HEK293 (cell line): ENCODE data around the gene PDE4A.

ENCODE experiments used
- CTCF ChIA-PET: fragments of 350-600 bp; formaldehyde crosslinking; extraction: SDS; loops from one replicate; lab custom pipeline; 2021; ENCODE audit warnings: antibody characterized with exemption; lab: Yijun Ruan, JAX
- POLR2A ChIA-PET: fragments of 300-600 bp; formaldehyde crosslinking; extraction: SDS; loops from one replicate; lab custom pipeline; 2020; ENCODE audit warnings: antibody characterized with exemption, inconsistent platforms; lab: Yijun Ruan, JAX
- H3K27ac ChIP-seq: fragments of 200-500 bp; sonication (Bioruptor generic); 2 replicates; pipeline ENCODE4 v1.5.1; 2014; ENCODE audit warnings: low read depth, low read length, control low read depth, inconsistent platforms; ENCODE audit errors: extremely low read depth
- H3K36me3 ChIP-seq, 2 experiments: fragments of 200-500 bp in 1 of 2; sonication (Bioruptor generic) in 1 of 2; 1 replicate in 1 of 2; 2 replicates in 1 of 2; pipeline ENCODE4 v1.5.1; 2014 to 2017; ENCODE audit warnings: inconsistent platforms in 2 of 2, low read length in 2 of 2; ENCODE audit not compliant: control insufficient read depth in 2 of 2, insufficient read depth in 1 of 2
- H3K4me1 ChIP-seq: fragments of 200-500 bp; sonication (Bioruptor generic); 2 replicates; pipeline ENCODE4 v1.5.1; 2014; ENCODE audit warnings: mild to moderate bottlenecking, low read length, inconsistent platforms; ENCODE audit not compliant: control insufficient read depth, insufficient read depth
- H3K4me3 ChIP-seq: 2 replicates; pipeline ENCODE4 v1.5.1; 2011; ENCODE audit warnings: low read depth, mild to moderate bottlenecking, control low read depth, low read length, moderate library complexity
- H3K9me3 ChIP-seq: fragments of 200-500 bp; sonication (Bioruptor generic); 2 replicates; pipeline ENCODE4 v1.5.1; 2014; ENCODE audit warnings: low read depth, low read length, inconsistent platforms; ENCODE audit not compliant: control insufficient read depth, insufficient read depth
- HOXC10 ChIP-seq: sonication (generic); formaldehyde crosslinking; IDR thresholded peaks from 2 replicates; pipeline ENCODE4 v1.8.1; 2023; ENCODE audit warnings: mild to moderate bottlenecking, missing genetic modification reagents
- REPIN1 ChIP-seq: fragments of 450-650 bp; formaldehyde crosslinking; IDR thresholded peaks from 2 replicates; pipeline ENCODE4 v1.5.1; 2017; ENCODE audit warnings: missing biosample characterization, missing genetic modification characterization, low read depth
- SCRT1 ChIP-seq: fragments of 450-650 bp; formaldehyde crosslinking; IDR thresholded peaks from 2 replicates; pipeline ENCODE4 v1.5.1; 2016; ENCODE audit warnings: missing biosample characterization, missing genetic modification characterization, borderline replicate concordance
- ZBTB21 ChIP-seq: fragments of 450-650 bp; formaldehyde crosslinking; IDR thresholded peaks from 2 replicates; pipeline ENCODE4 v1.5.1; 2017; ENCODE audit warnings: missing biosample characterization, missing genetic modification characterization
- ZBTB48 ChIP-seq: fragments of 450-650 bp; formaldehyde crosslinking; IDR thresholded peaks from 2 replicates; pipeline ENCODE4 v1.5.1; 2016; ENCODE audit warnings: missing biosample characterization, missing genetic modification characterization
- ZFP3 ChIP-seq: fragments of 450-650 bp; formaldehyde crosslinking; IDR thresholded peaks from 2 replicates; pipeline ENCODE4 v1.5.1; 2016; ENCODE audit warnings: low read depth, missing biosample characterization, missing genetic modification characterization
- ZFP37 ChIP-seq: fragments of 450-650 bp; formaldehyde crosslinking; IDR thresholded peaks from 2 replicates; pipeline ENCODE4 v1.5.1; 2016; ENCODE audit warnings: missing biosample characterization, missing genetic modification characterization
- ZNF140 ChIP-seq: fragments of 450-650 bp; formaldehyde crosslinking; IDR thresholded peaks from 2 replicates; pipeline ENCODE4 v1.5.1; 2016; ENCODE audit warnings: missing biosample characterization, missing genetic modification characterization
- ZNF157 ChIP-seq: fragments of 450-650 bp; formaldehyde crosslinking; IDR thresholded peaks from 2 replicates; pipeline ENCODE4 v1.5.1; 2016; ENCODE audit warnings: missing biosample characterization, missing genetic modification characterization
- ZNF221 ChIP-seq: fragments of 450-650 bp; formaldehyde crosslinking; IDR thresholded peaks from 2 replicates; pipeline ENCODE4 v1.5.1; 2017; ENCODE audit warnings: missing biosample characterization, missing genetic modification characterization, borderline replicate concordance
- ZNF248 ChIP-seq: fragments of 450-650 bp; formaldehyde crosslinking; IDR thresholded peaks from 2 replicates; pipeline ENCODE4 v1.5.1; 2017; ENCODE audit warnings: missing biosample characterization, missing genetic modification characterization
- ZNF416 ChIP-seq: fragments of 450-650 bp; formaldehyde crosslinking; IDR thresholded peaks from 2 replicates; pipeline ENCODE4 v1.5.1; 2016; ENCODE audit warnings: missing biosample characterization, missing genetic modification characterization
- ZNF560 ChIP-seq: fragments of 450-650 bp; formaldehyde crosslinking; IDR thresholded peaks from 2 replicates; pipeline ENCODE4 v1.5.1; 2017; ENCODE audit warnings: missing biosample characterization, missing genetic modification characterization, borderline replicate concordance
- ZNF561 ChIP-seq: fragments of 450-650 bp; IDR thresholded peaks from 2 replicates; pipeline ENCODE4 v1.5.1; 2018; ENCODE audit warnings: missing biosample characterization, missing genetic modification characterization, borderline replicate concordance
- ZNF664 ChIP-seq: fragments of 450-650 bp; formaldehyde crosslinking; IDR thresholded peaks from 2 replicates; pipeline ENCODE4 v1.5.1; 2016; ENCODE audit warnings: missing biosample characterization, missing genetic modification characterization
- ZXDB ChIP-seq: fragments of 450-650 bp; formaldehyde crosslinking; IDR thresholded peaks from 2 replicates; pipeline ENCODE4 v1.5.1; 2016; ENCODE audit warnings: missing biosample characterization, missing genetic modification characterization
- TF ChIP-seq, protein P1 (sequence below): fragments of 450-650 bp; formaldehyde crosslinking; IDR thresholded peaks from 2 replicates; pipeline ENCODE4 v1.5.1; 2016; ENCODE audit warnings: missing biosample characterization, missing genetic modification characterization, low read depth
- TF ChIP-seq, protein P2 (sequence below): fragments of 450-650 bp; formaldehyde crosslinking; conservative IDR thresholded peaks from 2 replicates; pipeline ENCODE4 v1.5.1; 2016; ENCODE audit warnings: low read depth, missing biosample characterization, missing genetic modification characterization
- TF ChIP-seq, protein P3 (sequence below): fragments of 450-650 bp; formaldehyde crosslinking; IDR thresholded peaks from 2 replicates; pipeline ENCODE4 v1.5.1; 2016; ENCODE audit warnings: missing biosample characterization, missing genetic modification characterization
- TF ChIP-seq, protein P4 (sequence below): fragments of 450-650 bp; formaldehyde crosslinking; IDR thresholded peaks from 2 replicates; pipeline ENCODE4 v1.5.1; 2017; ENCODE audit warnings: missing biosample characterization, missing genetic modification characterization
- TF ChIP-seq, protein P5 (sequence below): fragments of 450-650 bp; IDR thresholded peaks from 2 replicates; pipeline ENCODE4 v1.5.1; 2018; ENCODE audit warnings: missing biosample characterization, mild to moderate bottlenecking, missing genetic modification characterization
- TF ChIP-seq, protein P6 (sequence below): fragments of 450-650 bp; formaldehyde crosslinking; IDR thresholded peaks from 2 replicates; pipeline ENCODE4 v1.5.1; 2016; ENCODE audit warnings: missing biosample characterization, missing genetic modification characterization

Gene PDE4A

DNA sequence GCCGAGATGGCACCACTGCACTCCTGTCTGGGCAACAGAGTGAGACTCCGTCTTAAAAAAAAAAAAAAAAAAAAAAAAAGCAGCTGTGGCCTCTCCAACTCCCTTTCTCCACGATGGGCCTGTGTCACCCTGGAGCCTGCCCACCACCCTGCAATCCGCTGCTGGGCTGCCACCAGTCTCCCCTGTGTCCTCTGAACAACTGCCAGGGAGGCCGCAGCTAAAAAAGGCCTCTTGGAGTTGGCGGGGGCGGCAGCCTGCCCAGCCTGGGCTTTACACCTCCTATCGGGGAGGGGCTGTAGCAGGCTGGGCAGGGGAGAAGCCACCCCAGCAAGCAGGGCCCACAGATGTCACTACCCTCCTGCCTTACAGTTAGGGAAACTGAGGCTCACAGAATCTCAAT lies 20.5 kb upstream of the PDE4A start:
- no peak overlapping the region for H3K4me3 ChIP-seq
- ChIA-PET POLR2A (interaction anchor here (0.6 to 1.6 kb wide), 3 partner anchors 66 to 580 kb away, joined by 3 read pairs; no protein-coding TSS in a partner anchor), CTCF (interaction anchor here (0.6 to 10.5 kb wide), 7 partner anchors 9 to 173 kb away, joined by 3 to 193 read pairs (median 3); partner anchors contain the start of gene PDE4A)
- no peaks in the 10 kb centered on the region for H3K9me3 ChIP-seq
- no peak overlapping the region for H3K27ac ChIP-seq
- H3K4me1 ChIP-seq: peaks cover 8% of the 10 kb centered on the region
- TF ChIP-seq ZNF221 (tag by site-specific recombination) (no peak), ZXDB (tag by site-specific recombination) (no peak), ZNF248 (tag by site-specific recombination) (no peak), ZFP3 (tag by site-specific recombination) (no peak), ZBTB21 (tag by site-specific recombination) (no peak)
- TF ChIP-seq, protein P1, sequence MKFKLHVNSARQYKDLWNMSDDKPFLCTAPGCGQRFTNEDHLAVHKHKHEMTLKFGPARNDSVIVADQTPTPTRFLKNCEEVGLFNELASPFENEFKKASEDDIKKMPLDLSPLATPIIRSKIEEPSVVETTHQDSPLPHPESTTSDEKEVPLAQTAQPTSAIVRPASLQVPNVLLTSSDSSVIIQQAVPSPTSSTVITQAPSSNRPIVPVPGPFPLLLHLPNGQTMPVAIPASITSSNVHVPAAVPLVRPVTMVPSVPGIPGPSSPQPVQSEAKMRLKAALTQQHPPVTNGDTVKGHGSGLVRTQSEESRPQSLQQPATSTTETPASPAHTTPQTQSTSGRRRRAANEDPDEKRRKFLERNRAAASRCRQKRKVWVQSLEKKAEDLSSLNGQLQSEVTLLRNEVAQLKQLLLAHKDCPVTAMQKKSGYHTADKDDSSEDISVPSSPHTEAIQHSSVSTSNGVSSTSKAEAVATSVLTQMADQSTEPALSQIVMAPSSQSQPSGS (tag by site-specific recombination): no peak
- H3K36me3 ChIP-seq: peaks cover 3 to 57% of the 10 kb centered on the region in 2 experiments; a peak in 2 of 3 replicates

DNA sequence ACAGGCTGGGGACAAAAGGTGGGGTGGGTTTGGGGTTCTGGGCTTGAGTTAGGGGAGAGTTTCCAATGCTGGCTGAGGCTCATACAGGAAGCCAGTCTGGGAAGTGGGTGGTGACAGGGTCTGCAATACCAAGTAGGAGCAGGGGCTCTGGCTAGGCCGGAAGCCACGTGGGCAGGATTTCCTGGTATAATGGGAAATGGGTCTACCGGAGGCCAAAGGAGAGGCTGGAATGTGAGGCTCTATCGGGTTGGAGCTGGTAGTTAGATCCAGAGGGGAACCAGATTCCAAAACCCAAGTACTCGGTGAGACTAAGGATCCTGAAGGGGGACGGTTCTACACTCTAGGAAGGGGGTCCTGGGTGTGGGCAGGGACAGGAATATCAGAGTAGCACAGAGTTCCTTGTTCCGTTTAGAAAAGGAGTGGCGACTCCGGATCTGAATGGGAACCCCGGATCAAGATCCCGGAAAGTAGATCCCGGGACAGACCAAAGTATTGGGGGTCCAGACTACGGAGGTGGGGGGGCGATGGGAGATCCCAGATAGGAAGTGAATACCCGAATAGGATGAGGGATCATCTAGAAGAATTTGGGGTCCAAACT lies 17.8 kb upstream of the PDE4A start:
- H3K4me1 ChIP-seq: peaks cover 8% of the 10 kb centered on the region
- peak overlapping the region; percentile 73 for H3K27ac ChIP-seq
- ChIA-PET CTCF (interaction anchor here (0.7 to 10.5 kb wide), 8 partner anchors 8 to 243 kb away, joined by 3 to 193 read pairs (median 4); partner anchors contain the start of gene PDE4A), POLR2A (interaction anchor here (0.9 to 3.3 kb wide), 3 partner anchors 22 to 208 kb away, joined by 3 to 9 read pairs (median 4); partner anchors contain the start of genes DNMT1 and TYK2)
- H3K36me3 ChIP-seq: peaks cover 0 to 36% of the 10 kb centered on the region in 2 experiments; a peak in 2 of 3 replicates
- no peaks in the 10 kb centered on the region for H3K9me3 ChIP-seq
- peak overlapping the region; percentile 99 for H3K4me3 ChIP-seq
- TF ChIP-seq, protein P2, sequence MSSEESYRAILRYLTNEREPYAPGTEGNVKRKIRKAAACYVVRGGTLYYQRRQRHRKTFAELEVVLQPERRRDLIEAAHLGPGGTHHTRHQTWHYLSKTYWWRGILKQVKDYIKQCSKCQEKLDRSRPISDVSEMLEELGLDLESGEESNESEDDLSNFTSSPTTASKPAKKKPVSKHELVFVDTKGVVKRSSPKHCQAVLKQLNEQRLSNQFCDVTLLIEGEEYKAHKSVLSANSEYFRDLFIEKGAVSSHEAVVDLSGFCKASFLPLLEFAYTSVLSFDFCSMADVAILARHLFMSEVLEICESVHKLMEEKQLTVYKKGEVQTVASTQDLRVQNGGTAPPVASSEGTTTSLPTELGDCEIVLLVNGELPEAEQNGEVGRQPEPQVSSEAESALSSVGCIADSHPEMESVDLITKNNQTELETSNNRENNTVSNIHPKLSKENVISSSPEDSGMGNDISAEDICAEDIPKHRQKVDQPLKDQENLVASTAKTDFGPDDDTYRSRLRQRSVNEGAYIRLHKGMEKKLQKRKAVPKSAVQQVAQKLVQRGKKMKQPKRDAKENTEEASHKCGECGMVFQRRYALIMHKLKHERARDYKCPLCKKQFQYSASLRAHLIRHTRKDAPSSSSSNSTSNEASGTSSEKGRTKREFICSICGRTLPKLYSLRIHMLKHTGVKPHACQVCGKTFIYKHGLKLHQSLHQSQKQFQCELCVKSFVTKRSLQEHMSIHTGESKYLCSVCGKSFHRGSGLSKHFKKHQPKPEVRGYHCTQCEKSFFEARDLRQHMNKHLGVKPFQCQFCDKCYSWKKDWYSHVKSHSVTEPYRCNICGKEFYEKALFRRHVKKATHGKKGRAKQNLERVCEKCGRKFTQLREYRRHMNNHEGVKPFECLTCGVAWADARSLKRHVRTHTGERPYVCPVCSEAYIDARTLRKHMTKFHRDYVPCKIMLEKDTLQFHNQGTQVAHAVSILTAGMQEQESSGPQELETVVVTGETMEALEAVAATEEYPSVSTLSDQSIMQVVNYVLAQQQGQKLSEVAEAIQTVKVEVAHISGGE (tag by site-specific recombination): peak; percentile 76
- TF ChIP-seq HOXC10 (CRISPR knock-in tag): no peak
- TF ChIP-seq, protein P3, sequence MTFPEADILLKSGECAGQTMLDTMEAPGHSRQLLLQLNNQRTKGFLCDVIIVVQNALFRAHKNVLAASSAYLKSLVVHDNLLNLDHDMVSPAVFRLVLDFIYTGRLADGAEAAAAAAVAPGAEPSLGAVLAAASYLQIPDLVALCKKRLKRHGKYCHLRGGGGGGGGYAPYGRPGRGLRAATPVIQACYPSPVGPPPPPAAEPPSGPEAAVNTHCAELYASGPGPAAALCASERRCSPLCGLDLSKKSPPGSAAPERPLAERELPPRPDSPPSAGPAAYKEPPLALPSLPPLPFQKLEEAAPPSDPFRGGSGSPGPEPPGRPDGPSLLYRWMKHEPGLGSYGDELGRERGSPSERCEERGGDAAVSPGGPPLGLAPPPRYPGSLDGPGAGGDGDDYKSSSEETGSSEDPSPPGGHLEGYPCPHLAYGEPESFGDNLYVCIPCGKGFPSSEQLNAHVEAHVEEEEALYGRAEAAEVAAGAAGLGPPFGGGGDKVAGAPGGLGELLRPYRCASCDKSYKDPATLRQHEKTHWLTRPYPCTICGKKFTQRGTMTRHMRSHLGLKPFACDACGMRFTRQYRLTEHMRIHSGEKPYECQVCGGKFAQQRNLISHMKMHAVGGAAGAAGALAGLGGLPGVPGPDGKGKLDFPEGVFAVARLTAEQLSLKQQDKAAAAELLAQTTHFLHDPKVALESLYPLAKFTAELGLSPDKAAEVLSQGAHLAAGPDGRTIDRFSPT (tag by site-specific recombination): no peak
- TF ChIP-seq, protein P4, sequence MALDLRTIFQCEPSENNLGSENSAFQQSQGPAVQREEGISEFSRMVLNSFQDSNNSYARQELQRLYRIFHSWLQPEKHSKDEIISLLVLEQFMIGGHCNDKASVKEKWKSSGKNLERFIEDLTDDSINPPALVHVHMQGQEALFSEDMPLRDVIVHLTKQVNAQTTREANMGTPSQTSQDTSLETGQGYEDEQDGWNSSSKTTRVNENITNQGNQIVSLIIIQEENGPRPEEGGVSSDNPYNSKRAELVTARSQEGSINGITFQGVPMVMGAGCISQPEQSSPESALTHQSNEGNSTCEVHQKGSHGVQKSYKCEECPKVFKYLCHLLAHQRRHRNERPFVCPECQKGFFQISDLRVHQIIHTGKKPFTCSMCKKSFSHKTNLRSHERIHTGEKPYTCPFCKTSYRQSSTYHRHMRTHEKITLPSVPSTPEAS (tag by site-specific recombination): no peak
- no peak for TF ChIP-seq ZNF157 (tag by site-specific recombination)
- TF ChIP-seq ZNF140: no peak
- TF ChIP-seq, protein P5, sequence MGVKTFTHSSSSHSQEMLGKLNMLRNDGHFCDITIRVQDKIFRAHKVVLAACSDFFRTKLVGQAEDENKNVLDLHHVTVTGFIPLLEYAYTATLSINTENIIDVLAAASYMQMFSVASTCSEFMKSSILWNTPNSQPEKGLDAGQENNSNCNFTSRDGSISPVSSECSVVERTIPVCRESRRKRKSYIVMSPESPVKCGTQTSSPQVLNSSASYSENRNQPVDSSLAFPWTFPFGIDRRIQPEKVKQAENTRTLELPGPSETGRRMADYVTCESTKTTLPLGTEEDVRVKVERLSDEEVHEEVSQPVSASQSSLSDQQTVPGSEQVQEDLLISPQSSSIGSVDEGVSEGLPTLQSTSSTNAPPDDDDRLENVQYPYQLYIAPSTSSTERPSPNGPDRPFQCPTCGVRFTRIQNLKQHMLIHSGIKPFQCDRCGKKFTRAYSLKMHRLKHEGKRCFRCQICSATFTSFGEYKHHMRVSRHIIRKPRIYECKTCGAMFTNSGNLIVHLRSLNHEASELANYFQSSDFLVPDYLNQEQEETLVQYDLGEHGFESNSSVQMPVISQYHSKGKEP (tag by site-specific recombination): no peak
- TF ChIP-seq, protein P6, sequence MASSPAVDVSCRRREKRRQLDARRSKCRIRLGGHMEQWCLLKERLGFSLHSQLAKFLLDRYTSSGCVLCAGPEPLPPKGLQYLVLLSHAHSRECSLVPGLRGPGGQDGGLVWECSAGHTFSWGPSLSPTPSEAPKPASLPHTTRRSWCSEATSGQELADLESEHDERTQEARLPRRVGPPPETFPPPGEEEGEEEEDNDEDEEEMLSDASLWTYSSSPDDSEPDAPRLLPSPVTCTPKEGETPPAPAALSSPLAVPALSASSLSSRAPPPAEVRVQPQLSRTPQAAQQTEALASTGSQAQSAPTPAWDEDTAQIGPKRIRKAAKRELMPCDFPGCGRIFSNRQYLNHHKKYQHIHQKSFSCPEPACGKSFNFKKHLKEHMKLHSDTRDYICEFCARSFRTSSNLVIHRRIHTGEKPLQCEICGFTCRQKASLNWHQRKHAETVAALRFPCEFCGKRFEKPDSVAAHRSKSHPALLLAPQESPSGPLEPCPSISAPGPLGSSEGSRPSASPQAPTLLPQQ: 0 out of 2 replicates have a peak, but pooled peaks have one; percentile 11
- TF ChIP-seq SCRT1 (tag by site-specific recombination): no peak
- TF ChIP-seq ZFP37 (tag by site-specific recombination): no peak
- no peak for TF ChIP-seq ZNF561 (tag by site-specific recombination)
- no peak for TF ChIP-seq ZBTB48 (tag by site-specific recombination)
- no peak for TF ChIP-seq REPIN1 (tag by site-specific recombination)
- TF ChIP-seq ZNF664: no peak
- no peak for TF ChIP-seq ZNF416 (tag by site-specific recombination)
- TF ChIP-seq ZNF560 (tag by site-specific recombination): no peak
